ENCODE results near the gene MYH10.
"Not testable (repeated sequence)": the region's sequence is repeated elsewhere in the genome, so short reads cannot be mapped to it uniquely, and the experiment has no call there.

Gene MYH10

GRCh38 chr17:8542599-8543502 lies 87.7 kb downstream of the MYH10 start:
- no peak overlapping the region for H3K4me3 ChIP-seq (ENCODE audit: low read depth, low read length)
- peaks cover 79 to 89% of the 10 kb centered on the region in 2 experiments for H3K36me3 ChIP-seq (ENCODE audit: control insufficient read depth in 2 of 2, insufficient read depth in 1 of 2, low read length in 2 of 2)
- ChIA-PET CTCF (no interaction called here), POLR2A (no interaction called here)
- H3K27ac ChIP-seq (ENCODE audit: extremely low read depth, low read depth, low read length), result no peak overlapping the region
- TF ChIP-seq ZBTB21 (tag by site-specific recombination; IDR thresholded peaks at IDR 0.05), result peak; percentile 77
- TF ChIP-seq ZNF18 (tag by site-specific recombination; IDR thresholded peaks at IDR 0.05), result no peak
- no peak for TF ChIP-seq ZBTB11 (tag by site-specific recombination; conservative IDR thresholded peaks at IDR 0.05; ENCODE audit: low read depth)
- TF ChIP-seq ZNF654 (tag by site-specific recombination; IDR thresholded peaks at IDR 0.05; ENCODE audit: low read depth), result no peak
- no peak for TF ChIP-seq ZNF266 (tag by site-specific recombination; IDR thresholded peaks at IDR 0.05; ENCODE audit: low read depth)
- 0 out of 2 replicates have a peak, but pooled peaks have one; percentile 45 for TF ChIP-seq ZNF324 (tag by site-specific recombination; IDR thresholded peaks at IDR 0.05)
- no peak for TF ChIP-seq ZNF785 (tag by site-specific recombination; IDR thresholded peaks at IDR 0.05)
- TF ChIP-seq ZNF544 (tag by site-specific recombination; IDR thresholded peaks at IDR 0.05), result no peak
- TF ChIP-seq ZNF660 (tag by site-specific recombination; IDR thresholded peaks at IDR 0.05), result 0 out of 2 replicates have a peak, but pooled peaks have one; percentile 46
- peak; percentile 60 for TF ChIP-seq ZNF335 (tag by site-specific recombination; conservative IDR thresholded peaks at IDR 0.05)
- TF ChIP-seq ATF2 (tag by site-specific recombination; IDR thresholded peaks at IDR 0.05; ENCODE audit: low read depth), result peak; percentile 31; the same call in 1 of the 2 replicates
- no peak for TF ChIP-seq OSR2 (tag by site-specific recombination; IDR thresholded peaks at IDR 0.05)
- peak; percentile 38; the same call in 1 of the 2 replicates for TF ChIP-seq ZNF629 (tag by site-specific recombination; IDR thresholded peaks at IDR 0.05)
- TF ChIP-seq ZNF521 (tag by site-specific recombination; IDR thresholded peaks at IDR 0.05), result no peak
- 0 out of 2 replicates have a peak, but pooled peaks have one; percentile 23 for TF ChIP-seq ZNF362 (tag by site-specific recombination; IDR thresholded peaks at IDR 0.05)
- peak; percentile 23; the same call in 1 of the 2 replicates for TF ChIP-seq ZBTB17 (tag by site-specific recombination; IDR thresholded peaks at IDR 0.05)
- peak; percentile 85 for TF ChIP-seq PRDM6 (tag by site-specific recombination; IDR thresholded peaks at IDR 0.05)
- no peak for TF ChIP-seq ZNF843 (tag by site-specific recombination; IDR thresholded peaks at IDR 0.05)
- H3K9me3 ChIP-seq (ENCODE audit: control insufficient read depth, insufficient read depth, low read depth, low read length), result no peaks in the 10 kb centered on the region
- H3K4me1 ChIP-seq (ENCODE audit: control insufficient read depth, insufficient read depth, low read length), result no peaks in the 10 kb centered on the region

- H3K9me3 ChIP-seq (ENCODE audit: control insufficient read depth, insufficient read depth, low read depth, low read length); CTCF ChIA-PET; H3K27ac ChIP-seq (ENCODE audit: extremely low read depth, low read depth, low read length); H3K4me1 ChIP-seq (ENCODE audit: control insufficient read depth, insufficient read depth, low read length); H3K4me3 ChIP-seq (ENCODE audit: low read depth, low read length); POLR2A ChIA-PET: not testable (repeated sequence)
- H3K36me3 ChIP-seq (ENCODE audit: control insufficient read depth in 2 of 2, insufficient read depth in 1 of 2, low read length in 2 of 2), result peaks cover 77 to 86% of the 10 kb centered on the region in 2 experiments
Observed at GRCh38 chr17:8539976-8540375, 90.5 kb downstream of the MYH10 start.
